Liver (tissue), 9 donors: ENCODE measurements around the gene LRRC4. TPM values are rescaled to one million over a fixed set of nuclear protein-coding genes. Genes with fewer than 3 reads are reported as not detected.

ENCODE experiments used
- DNase-seq: peaks from one replicate; pipeline ENCODE4 v3.0.0-alpha.2; 2017; ENCODE audit warnings: low spot score
- H3K27ac ChIP-seq, 2 donors: one replicate each; pipeline ENCODE4 v1.7.0; 2013; ENCODE audit warnings: inconsistent platforms in 2 of 2, low read length in 2 of 2, control low read depth in 1 of 2, low read depth in 1 of 2, mild to moderate bottlenecking in 1 of 2
- H3K27me3 ChIP-seq, 4 donors: one replicate each; pipeline versions ENCODE4 v1.6.1 to v1.7.0; 2013; ENCODE audit warnings: low read length in 3 of 4, inconsistent platforms in 1 of 4, mild to moderate bottlenecking in 1 of 4, moderate library complexity in 1 of 4; ENCODE audit not compliant: control insufficient read depth in 4 of 4, insufficient read depth in 4 of 4
- H3K36me3 ChIP-seq, 4 donors: one replicate each; pipeline versions ENCODE4 v1.6.1 to v1.7.0; 2013; ENCODE audit warnings: low read length in 3 of 4, mild to moderate bottlenecking in 3 of 4, low read depth in 1 of 4, moderate library complexity in 1 of 4; ENCODE audit not compliant: control insufficient read depth in 4 of 4, insufficient read depth in 3 of 4
- H3K4me1 ChIP-seq, 4 donors: one replicate each; pipeline versions ENCODE4 v1.6.1 to v1.7.0; 2013; ENCODE audit warnings: low read length in 3 of 4, mild to moderate bottlenecking in 3 of 4, moderate library complexity in 1 of 4; ENCODE audit not compliant: control insufficient read depth in 4 of 4, insufficient read depth in 4 of 4
- H3K4me3 ChIP-seq, 3 donors: one replicate each; pipeline versions ENCODE4 v1.6.1 to v1.7.0; 2013; ENCODE audit warnings: low read length in 3 of 3, control low read depth in 1 of 3, low read depth in 1 of 3, mild to moderate bottlenecking in 1 of 3
- H3K9ac ChIP-seq, 2 donors: one replicate each; pipeline ENCODE4 v1.7.0; 2013; ENCODE audit warnings: low read length in 2 of 2, mild to moderate bottlenecking in 2 of 2, moderate library complexity in 2 of 2, control low read depth in 1 of 2, low read depth in 1 of 2
- H3K9me3 ChIP-seq, 4 donors: one replicate each; pipeline versions ENCODE4 v1.6.1 to v1.7.0; 2013; ENCODE audit warnings: low read length in 3 of 4; ENCODE audit not compliant: control insufficient read depth in 4 of 4
- ATF3 ChIP-seq: IDR thresholded peaks from 2 replicates; pipeline ENCODE4 v1.6.1; 2016; ENCODE audit warnings: antibody characterized with exemption
- CTCF ChIP-seq: fragments of 150-350 bp; IDR thresholded peaks from 2 replicates; pipeline ENCODE4 v1.5.1; 2017; ENCODE audit warnings: improper control_type of control experiment, low read depth, low read length; ENCODE audit not compliant: missing input control
- EGR1 ChIP-seq, 2 donors: IDR thresholded peaks; 2 replicates each; pipeline ENCODE4 v1.6.1; 2016 to 2018; ENCODE audit warnings: antibody characterized with exemption in 2 of 2, low read depth in 2 of 2
- FOXA1 ChIP-seq: IDR thresholded peaks from 2 replicates; pipeline ENCODE4 v1.6.1; 2016; ENCODE audit warnings: antibody characterized with exemption
- FOXA2 ChIP-seq: IDR thresholded peaks from 2 replicates; pipeline ENCODE4 v1.6.1; 2016; ENCODE audit warnings: antibody characterized with exemption
- GABPA ChIP-seq, 2 donors: IDR thresholded peaks in 1 of 2; conservative IDR thresholded peaks in 1 of 2; 2 replicates each; pipeline ENCODE4 v1.6.1; 2016; ENCODE audit warnings: antibody characterized with exemption in 2 of 2, mild to moderate bottlenecking in 1 of 2, moderate library complexity in 1 of 2
- HNF4A ChIP-seq, 2 donors: conservative IDR thresholded peaks; 2 replicates each; pipeline ENCODE4 v1.6.1; 2016; ENCODE audit warnings: antibody characterized with exemption in 2 of 2, mild to moderate bottlenecking in 2 of 2
- HNF4G ChIP-seq: IDR thresholded peaks from 2 replicates; pipeline ENCODE4 v1.6.1; 2016; ENCODE audit warnings: antibody characterized with exemption
- JUND ChIP-seq, 2 donors: IDR thresholded peaks; 2 replicates each; pipeline ENCODE4 v1.6.1; 2016; ENCODE audit warnings: antibody characterized with exemption in 2 of 2
- MAX ChIP-seq: IDR thresholded peaks from 2 replicates; pipeline ENCODE4 v1.6.1; 2016; ENCODE audit warnings: antibody characterized with exemption
- NR2F2 ChIP-seq: IDR thresholded peaks from 2 replicates; pipeline ENCODE4 v1.6.1; 2016; ENCODE audit warnings: antibody characterized with exemption
- RAD21 ChIP-seq, 2 donors: IDR thresholded peaks; 2 replicates each; pipeline ENCODE4 v1.6.1; 2016; ENCODE audit warnings: antibody characterized with exemption in 2 of 2, mild to moderate bottlenecking in 2 of 2
- RXRA ChIP-seq, 2 donors: IDR thresholded peaks; 2 replicates each; pipeline ENCODE4 v1.6.1; 2017 to 2018; ENCODE audit warnings: antibody characterized with exemption in 2 of 2, mild to moderate bottlenecking in 1 of 2
- SP1 ChIP-seq: IDR thresholded peaks from 2 replicates; pipeline ENCODE4 v1.6.1; 2018; ENCODE audit warnings: antibody characterized with exemption, mild to moderate bottlenecking
- TAF1 ChIP-seq: conservative IDR thresholded peaks from 2 replicates; pipeline ENCODE4 v1.6.1; 2016; ENCODE audit warnings: antibody characterized with exemption, mild to moderate bottlenecking
- YY1 ChIP-seq: IDR thresholded peaks from 2 replicates; pipeline ENCODE4 v1.6.1; 2016; ENCODE audit warnings: antibody characterized with exemption, mild to moderate bottlenecking
- ZBTB33 ChIP-seq: IDR thresholded peaks from 2 replicates; pipeline ENCODE4 v1.6.1; 2016; ENCODE audit warnings: antibody characterized with exemption
- WGBS: extraction: QIAGEN DNeasy Blood & Tissue Kit; methylation state at CpG from one replicate; pipeline ENCODE4 v1.1.7; 2013; 5-methylcytosine and 5-hydroxymethylcytosine counted together
- polyA plus RNA-seq, 2 donors: library from polyadenylated mRNA; stranded (reverse) in 1 of 2; unstranded in 1 of 2; fragments of 200-250 nt in 1 of 2; fragments of >200 nt in 1 of 2; fragmentation: Nextera tagmentation in 1 of 2; extraction: Ambion mirVana in 1 of 2; gene quantifications; one replicate each; pipeline versions ENCODE4 v1.2.1 to v1.2.3, GENCODE V29; 2013 to 2015
- total RNA-seq, 2 donors: library from RNA; depleted of rRNA; stranded (reverse); fragments of >200 nt; gene quantifications; one replicate each; pipeline ENCODE4 v1.2.3, GENCODE V29; 2014
- TF ChIP-seq, protein P1 (sequence below): IDR thresholded peaks from 2 replicates; pipeline ENCODE4 v1.6.1; 2016; ENCODE audit warnings: antibody characterized with exemption, mild to moderate bottlenecking
- donor health status: healthy.
- donor health status: healthy.
- donor health status: healthy.
- donor health status: healthy.
- donor health status: healthy.

The LRRC4 gene
- total and polyA plus RNA-seq, 4 donors, result 0.54 to 2.7 (median 1.2) TPM

- no peak for DNase-seq
- no peaks in the 10 kb centered on the region for H3K9me3 ChIP-seq
- H3K36me3 ChIP-seq, result peaks cover 3 to 18% (median 6%) of the 10 kb centered on the region in 4 donors
- 92% methylated on average over 6 of the region's 6 CpGs for WGBS
- H3K4me1 ChIP-seq, result peaks cover 0 to 15% (median 8%) of the 10 kb centered on the region in 4 donors
- no peaks in the 10 kb centered on the region for H3K27me3 ChIP-seq
- no peak overlapping the region for H3K4me3 ChIP-seq
- no peak overlapping the region for H3K9ac ChIP-seq
- TF ChIP-seq GABPA (IDR thresholded peaks at IDR 0.05 in 1 of 2, conservative IDR thresholded peaks at IDR 0.05 in 1 of 2), result no peak
- TF ChIP-seq TAF1, result no peak
- TF ChIP-seq, protein P1, sequence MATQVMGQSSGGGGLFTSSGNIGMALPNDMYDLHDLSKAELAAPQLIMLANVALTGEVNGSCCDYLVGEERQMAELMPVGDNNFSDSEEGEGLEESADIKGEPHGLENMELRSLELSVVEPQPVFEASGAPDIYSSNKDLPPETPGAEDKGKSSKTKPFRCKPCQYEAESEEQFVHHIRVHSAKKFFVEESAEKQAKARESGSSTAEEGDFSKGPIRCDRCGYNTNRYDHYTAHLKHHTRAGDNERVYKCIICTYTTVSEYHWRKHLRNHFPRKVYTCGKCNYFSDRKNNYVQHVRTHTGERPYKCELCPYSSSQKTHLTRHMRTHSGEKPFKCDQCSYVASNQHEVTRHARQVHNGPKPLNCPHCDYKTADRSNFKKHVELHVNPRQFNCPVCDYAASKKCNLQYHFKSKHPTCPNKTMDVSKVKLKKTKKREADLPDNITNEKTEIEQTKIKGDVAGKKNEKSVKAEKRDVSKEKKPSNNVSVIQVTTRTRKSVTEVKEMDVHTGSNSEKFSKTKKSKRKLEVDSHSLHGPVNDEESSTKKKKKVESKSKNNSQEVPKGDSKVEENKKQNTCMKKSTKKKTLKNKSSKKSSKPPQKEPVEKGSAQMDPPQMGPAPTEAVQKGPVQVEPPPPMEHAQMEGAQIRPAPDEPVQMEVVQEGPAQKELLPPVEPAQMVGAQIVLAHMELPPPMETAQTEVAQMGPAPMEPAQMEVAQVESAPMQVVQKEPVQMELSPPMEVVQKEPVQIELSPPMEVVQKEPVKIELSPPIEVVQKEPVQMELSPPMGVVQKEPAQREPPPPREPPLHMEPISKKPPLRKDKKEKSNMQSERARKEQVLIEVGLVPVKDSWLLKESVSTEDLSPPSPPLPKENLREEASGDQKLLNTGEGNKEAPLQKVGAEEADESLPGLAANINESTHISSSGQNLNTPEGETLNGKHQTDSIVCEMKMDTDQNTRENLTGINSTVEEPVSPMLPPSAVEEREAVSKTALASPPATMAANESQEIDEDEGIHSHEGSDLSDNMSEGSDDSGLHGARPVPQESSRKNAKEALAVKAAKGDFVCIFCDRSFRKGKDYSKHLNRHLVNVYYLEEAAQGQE, result no peak
- TF ChIP-seq SP1, result no peak
- TF ChIP-seq CTCF, result no peak
- TF ChIP-seq HNF4A (conservative IDR thresholded peaks at IDR 0.05), result no peak
- no peak for TF ChIP-seq FOXA2
- TF ChIP-seq NR2F2, result no peak
- TF ChIP-seq EGR1 (IDR thresholded peaks at IDR 0.05; ENCODE audit: low read depth in 2 of 2), result no peak
- TF ChIP-seq ZBTB33, result no peak
- no peak for TF ChIP-seq ATF3
- TF ChIP-seq MAX, result no peak
- TF ChIP-seq RAD21 (IDR thresholded peaks at IDR 0.05), result no peak
- no peak for TF ChIP-seq RXRA (IDR thresholded peaks at IDR 0.05)
- TF ChIP-seq FOXA1, result no peak
- no peak for TF ChIP-seq JUND (IDR thresholded peaks at IDR 0.05)
- TF ChIP-seq YY1, result no peak
- TF ChIP-seq HNF4G, result no peak
- no peak overlapping the region for H3K27ac ChIP-seq
Measured at GRCh38 chr7:128074736-128075135, 43.5 kb upstream of the LRRC4 start.
